Mesenchymal stem cell (in vitro differentiated cells and primary cell): ENCODE data around the gene ABCB4.

Experiments
- DNase-seq: peaks from one replicate; pipeline ENCODE4 v3.0.0-alpha.2; 2013
- H2AFZ ChIP-seq: one replicate; pipeline ENCODE4 v1.6.1; 2013; ENCODE audit warnings: low read depth, mild to moderate bottlenecking, control low read depth, inconsistent platforms, low read length, moderate library complexity
- H2AK5ac ChIP-seq: 2 replicates; pipeline ENCODE4 v1.6.1; 2013; ENCODE audit warnings: low read length, moderate library complexity, mild to moderate bottlenecking, inconsistent platforms; ENCODE audit not compliant: severe bottlenecking
- H2BK120ac ChIP-seq: one replicate; pipeline ENCODE4 v1.6.1; 2013; ENCODE audit warnings: low read depth, mild to moderate bottlenecking, inconsistent platforms, low read length, moderate library complexity
- H2BK12ac ChIP-seq, 2 experiments: one replicate each; pipeline ENCODE4 v1.6.1; 2013; ENCODE audit warnings: inconsistent platforms in 2 of 2, low read length in 2 of 2, mild to moderate bottlenecking in 2 of 2, moderate library complexity in 2 of 2, control low read depth in 1 of 2
- H2BK15ac ChIP-seq: one replicate; pipeline ENCODE4 v1.6.1; 2013; ENCODE audit warnings: mild to moderate bottlenecking, low read depth, inconsistent platforms; ENCODE audit not compliant: poor library complexity, severe bottlenecking
- H2BK5ac ChIP-seq: 2 replicates; pipeline ENCODE4 v1.6.1; 2013; ENCODE audit warnings: low read depth, mild to moderate bottlenecking, low read length, control low read depth, inconsistent platforms; ENCODE audit not compliant: poor library complexity, severe bottlenecking
- H3K14ac ChIP-seq, 2 experiments: one replicate each; pipeline ENCODE4 v1.6.1; 2013; ENCODE audit warnings: inconsistent platforms in 2 of 2, low read length in 2 of 2, control low read depth in 1 of 2, mild to moderate bottlenecking in 1 of 2, moderate library complexity in 1 of 2
- H3K18ac ChIP-seq, 2 experiments: one replicate each; pipeline ENCODE4 v1.6.1; 2013; ENCODE audit warnings: inconsistent platforms in 2 of 2, low read length in 2 of 2, control low read depth in 1 of 2, low read depth in 1 of 2, mild to moderate bottlenecking in 1 of 2
- H3K23ac ChIP-seq, 2 experiments: one replicate each; pipeline ENCODE4 v1.6.1; 2013; ENCODE audit warnings: inconsistent platforms in 2 of 2, low read length in 2 of 2, mild to moderate bottlenecking in 2 of 2, moderate library complexity in 2 of 2, control low read depth in 1 of 2
- H3K27ac ChIP-seq: 2 replicates; pipeline ENCODE4 v1.5.1; 2013; ENCODE audit warnings: mild to moderate bottlenecking, moderate library complexity, low read length, control low read depth, inconsistent platforms; ENCODE audit not compliant: poor library complexity, severe bottlenecking
- H3K27me3 ChIP-seq, 2 experiments: 2 replicates each; pipeline versions ENCODE4 v1.6.1 to v1.7.0; 2013; ENCODE audit warnings: low read length in 2 of 2, mild to moderate bottlenecking in 2 of 2, moderate library complexity in 2 of 2, control low read depth in 1 of 2, inconsistent platforms in 1 of 2; ENCODE audit not compliant: control insufficient read depth in 1 of 2, insufficient read depth in 1 of 2
- H3K36me3 ChIP-seq, 2 experiments: 2 replicates each; pipeline versions ENCODE4 v1.6.1 to v1.7.0; 2013; ENCODE audit warnings: low read length in 2 of 2, control low read depth in 1 of 2, inconsistent platforms in 1 of 2, low read depth in 1 of 2, mild to moderate bottlenecking in 1 of 2; ENCODE audit not compliant: insufficient read depth in 2 of 2, control insufficient read depth in 1 of 2
- H3K4ac ChIP-seq, 2 experiments: one replicate each; pipeline ENCODE4 v1.6.1; 2013; ENCODE audit warnings: inconsistent platforms in 2 of 2, low read length in 2 of 2, mild to moderate bottlenecking in 2 of 2, moderate library complexity in 2 of 2, control low read depth in 1 of 2, low read depth in 1 of 2
- H3K4me1 ChIP-seq: 2 replicates; pipeline ENCODE4 v1.6.1; 2013; ENCODE audit warnings: low read depth, low read length, control low read depth; ENCODE audit not compliant: control insufficient read depth, insufficient read depth
- H3K4me2 ChIP-seq: 2 replicates; pipeline ENCODE4 v1.6.1; 2013; ENCODE audit warnings: low read length, mild to moderate bottlenecking, inconsistent platforms; ENCODE audit not compliant: poor library complexity, severe bottlenecking
- H3K4me3 ChIP-seq, 2 experiments: 2 replicates each; pipeline versions ENCODE4 v1.5.1 to v1.7.0; 2013; ENCODE audit warnings: low read length in 2 of 2, mild to moderate bottlenecking in 2 of 2, control low read depth in 1 of 2, low read depth in 1 of 2; ENCODE audit not compliant: insufficient read depth in 1 of 2
- H3K79me1 ChIP-seq: replicated peaks from 2 replicates; pipeline ENCODE4 v1.6.1; 2013; ENCODE audit warnings: mild to moderate bottlenecking, control low read depth, low read length, inconsistent platforms; ENCODE audit not compliant: poor library complexity, severe bottlenecking
- H3K9ac ChIP-seq: 2 replicates; pipeline ENCODE4 v1.7.0; 2013; ENCODE audit warnings: mild to moderate bottlenecking, low read length, moderate library complexity
- H3K9me3 ChIP-seq: 2 replicates; pipeline ENCODE4 v1.7.0; 2013; ENCODE audit warnings: mild to moderate bottlenecking, low read length; ENCODE audit not compliant: control insufficient read depth
- H4K8ac ChIP-seq: one replicate; pipeline ENCODE4 v1.6.1; 2013; ENCODE audit warnings: inconsistent platforms, mild to moderate bottlenecking, low read length, moderate library complexity
- H4K91ac ChIP-seq: one replicate; pipeline ENCODE4 v1.6.1; 2013; ENCODE audit warnings: mild to moderate bottlenecking, low read length, inconsistent platforms
- WGBS: methylation state at CpG from one replicate; pipeline ENCODE4 v1.1.7; 2013; ENCODE audit warnings: mixed read lengths; 5-methylcytosine and 5-hydroxymethylcytosine counted together

Gene ABCB4

DNA sequence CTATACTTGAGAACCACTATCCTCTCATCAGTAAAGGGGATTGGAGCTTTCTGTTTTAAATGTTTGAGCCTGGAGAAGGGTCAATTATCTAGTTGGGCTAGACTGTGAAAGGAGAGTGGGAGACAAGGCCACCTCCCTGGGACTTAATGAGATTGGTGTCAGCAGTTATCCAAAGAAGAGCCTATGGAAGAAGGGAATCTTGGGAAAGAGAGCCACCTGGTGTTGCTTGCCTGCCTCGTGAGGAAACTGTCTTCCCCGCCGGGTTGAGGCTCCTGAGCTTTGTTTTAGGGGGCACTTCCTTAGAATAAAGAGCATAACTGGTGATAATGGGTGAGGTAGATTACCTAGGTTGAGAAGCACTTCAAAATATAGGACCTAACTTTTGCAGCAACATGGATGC lies 32.0 kb upstream of the ABCB4 start:
- H3K9ac ChIP-seq: no peak overlapping the region
- no peak overlapping the region for H3K4ac ChIP-seq
- H3K4me3 ChIP-seq: no peak overlapping the region
- H2BK5ac ChIP-seq: no peak overlapping the region
- no peak overlapping the region for H3K27ac ChIP-seq
- no peaks in the 10 kb centered on the region for H3K4me1 ChIP-seq
- H3K14ac ChIP-seq: no peak overlapping the region
- H3K9me3 ChIP-seq: no peaks in the 10 kb centered on the region
- H4K8ac ChIP-seq: no peak overlapping the region
- no peak overlapping the region for H2BK15ac ChIP-seq
- no peak overlapping the region for H4K91ac ChIP-seq
- H2AFZ ChIP-seq: no peak overlapping the region
- no peaks in the 10 kb centered on the region for H3K27me3 ChIP-seq
- no peak overlapping the region for H2BK12ac ChIP-seq
- no peak overlapping the region for H3K18ac ChIP-seq
- no peak overlapping the region for H2AK5ac ChIP-seq
- no peaks in the 10 kb centered on the region for H3K36me3 ChIP-seq
- WGBS: 55% methylated on average over 3 of the region's 3 CpGs
- H2BK120ac ChIP-seq: no peak overlapping the region
- no peak for DNase-seq
- no peaks in the 10 kb centered on the region for H3K79me1 ChIP-seq
- H3K23ac ChIP-seq: no peak overlapping the region
- H3K4me2 ChIP-seq: no peak overlapping the region

DNA sequence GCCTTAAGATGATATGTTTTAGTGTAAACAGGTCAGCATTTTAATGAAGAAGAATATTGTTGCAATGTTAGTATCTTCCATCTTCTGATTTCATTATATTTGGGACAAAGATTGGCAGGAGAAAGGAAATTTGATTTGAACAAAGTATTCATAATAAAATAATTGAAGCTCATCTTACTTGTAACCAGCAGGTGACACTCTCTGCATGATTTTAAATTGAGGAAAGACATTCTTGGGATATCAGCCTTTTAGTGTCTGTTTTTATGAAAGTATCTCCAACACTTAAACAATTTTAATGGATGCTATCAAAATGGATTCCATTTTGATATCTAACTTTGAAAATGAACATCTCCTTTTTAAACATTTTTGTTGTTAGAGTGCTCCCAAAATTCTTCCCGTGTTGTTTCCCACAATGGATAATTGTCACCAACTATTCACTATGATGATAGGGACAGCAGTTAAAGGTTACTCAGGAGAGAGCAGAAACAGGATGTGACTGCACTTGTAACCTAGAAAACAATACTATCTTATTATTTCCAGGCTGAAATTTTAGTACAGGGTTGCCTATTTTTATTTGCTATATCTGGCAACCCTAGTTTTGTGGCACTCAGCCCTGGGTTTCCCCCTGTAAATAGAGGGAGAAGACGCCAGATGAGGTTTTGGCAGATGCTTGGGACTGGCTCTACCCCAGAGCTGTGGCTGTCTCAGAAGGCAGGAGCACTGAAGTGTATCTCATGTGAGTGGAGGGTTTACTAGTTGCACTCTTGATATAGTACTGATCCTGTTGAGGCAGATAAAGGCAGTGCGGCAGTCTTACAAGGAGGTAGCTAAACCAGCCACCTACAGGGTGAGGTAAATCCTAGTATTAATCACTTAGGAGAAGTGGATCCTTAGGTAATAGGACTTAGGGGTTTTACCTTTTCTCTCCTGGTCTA lies 31.0 kb upstream of the ABCB4 start:
- H2AFZ ChIP-seq: no peak overlapping the region
- no peak overlapping the region for H3K23ac ChIP-seq
- no peaks in the 10 kb centered on the region for H3K27me3 ChIP-seq
- H2AK5ac ChIP-seq: no peak overlapping the region
- no peak overlapping the region for H3K27ac ChIP-seq
- H3K4me3 ChIP-seq: no peak overlapping the region
- H3K9ac ChIP-seq: no peak overlapping the region
- no peak overlapping the region for H2BK5ac ChIP-seq
- no peak overlapping the region for H3K14ac ChIP-seq
- H2BK120ac ChIP-seq: no peak overlapping the region
- no peak overlapping the region for H3K4me2 ChIP-seq
- DNase-seq: peak; percentile 27
- no peak overlapping the region for H3K4ac ChIP-seq
- no peak overlapping the region for H2BK15ac ChIP-seq
- no peak overlapping the region for H4K91ac ChIP-seq
- no peak overlapping the region for H3K18ac ChIP-seq
- no peaks in the 10 kb centered on the region for H3K79me1 ChIP-seq
- H3K9me3 ChIP-seq: no peaks in the 10 kb centered on the region
- H3K36me3 ChIP-seq: no peaks in the 10 kb centered on the region
- H2BK12ac ChIP-seq: no peak overlapping the region
- 91% methylated on average over 2 of the region's 3 CpGs for WGBS
- no peaks in the 10 kb centered on the region for H3K4me1 ChIP-seq
- no peak overlapping the region for H4K8ac ChIP-seq

DNA sequence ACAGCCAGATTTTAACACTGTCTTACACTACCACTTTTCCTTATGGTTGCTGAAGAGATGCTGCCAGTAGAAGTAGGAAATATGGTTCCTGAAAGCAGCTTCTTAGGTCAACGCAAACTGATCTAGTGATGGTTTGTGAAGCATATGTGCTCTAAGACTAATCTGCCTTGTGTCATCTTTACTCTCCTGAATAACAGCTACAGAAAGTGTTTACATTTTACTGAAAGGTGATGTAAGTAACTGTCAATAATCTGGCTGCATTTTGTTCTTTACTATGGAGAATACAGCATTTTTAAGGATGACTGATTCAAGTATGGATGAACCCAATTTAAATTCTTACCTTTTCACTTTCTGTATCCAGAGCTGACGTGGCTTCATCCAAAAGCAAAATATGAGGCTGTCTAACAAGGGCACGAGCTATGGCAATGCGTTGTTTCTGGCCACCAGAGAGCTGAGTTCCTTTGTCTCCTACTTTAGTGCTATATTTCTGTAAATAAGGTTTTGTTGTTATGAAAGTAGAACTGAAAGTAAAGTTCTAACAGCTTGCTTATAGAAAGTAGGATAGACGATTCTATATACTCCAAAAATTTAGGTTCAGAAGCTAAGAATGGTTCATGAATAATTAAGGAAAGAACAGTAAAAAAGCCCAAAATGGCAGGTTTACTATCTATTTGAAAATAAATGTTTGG lies 30.2 kb upstream of the ABCB4 start:
- WGBS: 79% methylated on average over 5 of the region's 5 CpGs

DNA sequence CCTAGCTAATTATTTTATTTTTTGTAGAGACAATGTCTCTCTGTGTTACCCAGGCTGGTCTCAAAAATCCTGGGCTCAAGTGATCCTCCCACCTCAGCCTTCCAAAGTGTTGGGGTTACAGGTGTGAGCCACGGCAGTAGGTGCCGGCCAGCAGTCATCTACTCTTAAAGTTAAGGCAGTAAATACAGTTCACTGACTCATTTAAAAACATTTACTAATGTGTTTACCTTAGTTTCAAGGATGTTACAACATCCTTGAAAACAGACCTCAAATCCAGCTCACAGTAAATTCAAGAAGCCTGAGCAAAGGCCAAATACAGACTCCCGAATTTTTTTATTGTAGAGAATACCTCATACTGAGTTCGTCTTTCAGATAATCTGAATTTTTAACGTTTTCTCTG lies 29.6 kb upstream of the ABCB4 start:
- H2BK5ac ChIP-seq: no peak overlapping the region
- no peak overlapping the region for H4K91ac ChIP-seq
- H3K4me2 ChIP-seq: no peak overlapping the region
- no peaks in the 10 kb centered on the region for H3K4me1 ChIP-seq
- no peak overlapping the region for H3K23ac ChIP-seq
- no peak overlapping the region for H4K8ac ChIP-seq
- no peak overlapping the region for H3K4ac ChIP-seq
- H3K9me3 ChIP-seq: no peaks in the 10 kb centered on the region
- no peaks in the 10 kb centered on the region for H3K79me1 ChIP-seq
- 100% methylated on average over 1 of the region's 5 CpGs for WGBS
- no peak overlapping the region for H2BK120ac ChIP-seq
- H2BK15ac ChIP-seq: no peak overlapping the region
- peak; percentile 48 for DNase-seq
- no peak overlapping the region for H3K18ac ChIP-seq
- H3K36me3 ChIP-seq: no peaks in the 10 kb centered on the region
- H3K9ac ChIP-seq: no peak overlapping the region
- no peak overlapping the region for H2AFZ ChIP-seq
- H3K14ac ChIP-seq: no peak overlapping the region
- no peak overlapping the region for H2BK12ac ChIP-seq
- no peak overlapping the region for H2AK5ac ChIP-seq
- H3K27me3 ChIP-seq: no peaks in the 10 kb centered on the region
- no peak overlapping the region for H3K4me3 ChIP-seq
- no peak overlapping the region for H3K27ac ChIP-seq

More for the DNA sequence above, 30.2 kb upstream of the ABCB4 start:
- Histone ChIP-seq H3K18ac (no peak overlapping the region), H2BK5ac (no peak overlapping the region), H3K4me2 (no peak overlapping the region), H2AK5ac (no peak overlapping the region), H4K8ac (no peak overlapping the region), H3K27ac (no peak overlapping the region), H3K4ac (no peak overlapping the region), H3K4me1 (no peaks in the 10 kb centered on the region), H2BK12ac (no peak overlapping the region), H3K27me3 (no peaks in the 10 kb centered on the region), H2BK15ac (no peak overlapping the region), H3K4me3 (no peak overlapping the region), H3K79me1 (no peaks in the 10 kb centered on the region), H2AFZ (no peak overlapping the region), H3K9ac (no peak overlapping the region), H3K23ac (no peak overlapping the region), H3K36me3 (no peaks in the 10 kb centered on the region), H3K14ac (no peak overlapping the region), H2BK120ac (no peak overlapping the region), H3K9me3 (no peaks in the 10 kb centered on the region), H4K91ac (no peak overlapping the region)
- no peak for DNase-seq
